Rectal smooth muscle tissue (tissue), 1 donor: ENCODE data around the gene BSN.

ENCODE experiments used
- H3K27ac ChIP-seq: one replicate; pipeline ENCODE4 v1.7.0; 2013; ENCODE audit warnings: low read depth, low read length, inconsistent platforms
- H3K27me3 ChIP-seq: one replicate; pipeline ENCODE4 v1.7.0; 2013; ENCODE audit warnings: low read length; ENCODE audit not compliant: control insufficient read depth, insufficient read depth
- H3K36me3 ChIP-seq: one replicate; pipeline ENCODE4 v1.7.0; 2013; ENCODE audit warnings: low read length; ENCODE audit not compliant: control insufficient read depth, insufficient read depth
- H3K4me1 ChIP-seq: one replicate; pipeline ENCODE4 v1.7.0; 2013; ENCODE audit warnings: low read length; ENCODE audit not compliant: control insufficient read depth, insufficient read depth
- H3K4me3 ChIP-seq: one replicate; pipeline ENCODE4 v1.7.0; 2013; ENCODE audit warnings: low read length
- H3K9ac ChIP-seq: one replicate; pipeline ENCODE4 v1.7.0; 2013; ENCODE audit warnings: low read length

Gene BSN

DNA sequence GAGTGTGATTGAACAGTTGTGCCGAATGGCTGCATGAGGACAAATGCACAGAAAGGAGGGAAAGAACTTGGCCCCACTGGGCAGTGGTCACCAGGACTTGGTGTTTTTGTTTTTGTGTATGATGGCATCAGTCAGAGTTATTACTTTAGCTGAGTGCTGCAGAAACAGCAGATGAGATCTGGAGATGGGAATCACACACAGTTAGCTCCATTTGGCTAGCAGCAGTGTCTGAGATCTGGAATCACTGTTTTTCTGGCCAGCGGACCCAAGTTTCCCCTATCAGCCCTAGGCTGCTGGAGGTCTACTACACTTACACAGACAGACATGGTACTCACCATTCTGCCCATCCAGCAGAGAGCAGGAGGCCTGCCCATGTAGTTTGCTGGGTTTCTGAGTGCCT, 74.0 kb downstream of the BSN start:
- H3K9ac ChIP-seq, result no peak overlapping the region
- no peaks in the 10 kb centered on the region for H3K4me1 ChIP-seq
- H3K4me3 ChIP-seq, result no peak overlapping the region
- no peaks in the 10 kb centered on the region for H3K27me3 ChIP-seq
- no peaks in the 10 kb centered on the region for H3K36me3 ChIP-seq
- H3K27ac ChIP-seq, result no peak overlapping the region

DNA sequence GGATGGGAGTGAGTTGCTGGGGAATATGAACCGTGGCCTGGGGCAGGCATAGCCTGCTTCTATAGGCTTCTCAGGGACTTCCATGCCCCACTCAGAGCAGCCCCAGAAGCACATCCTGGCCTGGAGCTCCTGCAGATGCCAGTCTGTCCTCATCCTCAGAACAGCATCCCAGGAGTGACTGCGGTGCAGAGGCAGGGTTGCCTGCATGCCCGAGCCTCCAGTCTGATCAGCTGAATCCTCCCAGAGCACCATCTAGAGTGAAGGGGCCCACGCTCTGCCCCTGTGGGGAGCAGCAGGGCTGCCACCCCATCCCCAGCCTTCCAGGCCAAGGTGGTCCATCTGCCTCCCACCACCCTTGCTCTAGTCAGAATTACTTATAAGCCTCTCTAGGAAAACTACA, 75.2 kb downstream of the BSN start:
- Histone ChIP-seq H3K27ac (no peak overlapping the region), H3K36me3 (no peaks in the 10 kb centered on the region), H3K4me3 (no peak overlapping the region), H3K4me1 (no peaks in the 10 kb centered on the region), H3K27me3 (no peaks in the 10 kb centered on the region), H3K9ac (no peak overlapping the region)

DNA sequence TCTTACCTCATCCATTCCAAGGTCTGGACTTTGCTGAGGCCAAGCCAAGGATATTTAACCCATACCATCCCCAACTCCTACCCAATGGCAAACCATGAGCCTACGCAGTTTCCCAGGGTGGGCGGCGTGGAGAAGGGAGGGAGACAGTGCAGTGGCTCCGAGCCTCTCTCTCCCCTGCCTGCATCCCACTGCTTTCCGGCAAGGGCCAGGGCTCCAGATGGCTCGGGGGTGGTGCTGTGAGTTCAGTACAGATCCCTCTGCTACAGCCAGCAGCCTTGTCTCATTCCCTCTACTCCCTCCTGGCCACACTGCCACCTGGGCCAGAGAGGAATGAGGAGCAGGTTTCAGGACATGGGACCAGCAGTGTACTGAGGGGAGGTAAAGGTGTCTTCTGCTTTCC, 75.6 kb downstream of the BSN start:
- no peak overlapping the region for H3K9ac ChIP-seq
- no peaks in the 10 kb centered on the region for H3K36me3 ChIP-seq
- no peaks in the 10 kb centered on the region for H3K27me3 ChIP-seq
- H3K4me1 ChIP-seq, result no peaks in the 10 kb centered on the region
- H3K4me3 ChIP-seq, result no peak overlapping the region
- no peak overlapping the region for H3K27ac ChIP-seq

DNA sequence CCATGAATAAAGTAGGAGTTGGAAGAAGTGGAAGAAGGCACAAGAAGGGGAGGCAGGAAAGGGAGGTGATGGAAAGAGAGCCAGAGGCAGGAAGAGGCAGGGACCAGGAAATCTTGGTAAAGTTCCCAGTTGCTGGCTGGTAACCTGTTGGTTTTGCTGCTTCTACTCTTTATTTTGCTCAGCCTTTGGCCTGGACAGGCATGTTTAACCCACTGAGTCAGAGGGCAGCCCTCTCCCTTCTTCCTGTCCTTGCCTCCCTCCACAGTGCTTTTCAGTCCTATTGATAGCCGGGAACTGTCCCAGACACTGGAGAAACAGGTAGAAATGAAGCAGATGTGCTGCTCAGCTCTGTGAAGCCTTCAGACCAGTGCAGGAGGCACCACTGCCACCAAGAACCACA, 76.5 kb downstream of the BSN start:
- Histone ChIP-seq H3K27me3 (no peaks in the 10 kb centered on the region), H3K27ac (no peak overlapping the region), H3K4me1 (no peaks in the 10 kb centered on the region), H3K4me3 (no peak overlapping the region), H3K9ac (no peak overlapping the region), H3K36me3 (no peaks in the 10 kb centered on the region)

DNA sequence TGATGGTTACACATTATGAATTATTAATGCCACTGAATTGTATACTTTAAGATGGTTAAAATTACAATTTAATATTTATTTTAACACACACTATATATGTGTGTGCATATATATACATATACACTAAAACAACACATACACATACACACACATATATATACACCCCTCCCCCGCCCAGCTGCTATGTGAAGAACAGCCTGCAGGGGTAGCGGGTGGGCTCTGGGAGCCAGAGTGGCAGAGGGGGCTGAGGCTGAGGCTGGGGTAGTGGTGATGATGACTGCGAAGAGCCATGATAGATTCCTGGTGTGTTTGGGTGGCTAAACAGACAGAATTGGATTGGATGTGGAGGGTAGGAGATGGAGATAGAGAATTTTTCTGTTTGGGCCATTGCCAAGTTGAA, 80.5 kb downstream of the BSN start:
- Histone ChIP-seq H3K9ac (no peak overlapping the region), H3K4me3 (no peak overlapping the region), H3K4me1 (no peaks in the 10 kb centered on the region), H3K27ac (no peak overlapping the region), H3K27me3 (no peaks in the 10 kb centered on the region), H3K36me3 (no peaks in the 10 kb centered on the region)

DNA sequence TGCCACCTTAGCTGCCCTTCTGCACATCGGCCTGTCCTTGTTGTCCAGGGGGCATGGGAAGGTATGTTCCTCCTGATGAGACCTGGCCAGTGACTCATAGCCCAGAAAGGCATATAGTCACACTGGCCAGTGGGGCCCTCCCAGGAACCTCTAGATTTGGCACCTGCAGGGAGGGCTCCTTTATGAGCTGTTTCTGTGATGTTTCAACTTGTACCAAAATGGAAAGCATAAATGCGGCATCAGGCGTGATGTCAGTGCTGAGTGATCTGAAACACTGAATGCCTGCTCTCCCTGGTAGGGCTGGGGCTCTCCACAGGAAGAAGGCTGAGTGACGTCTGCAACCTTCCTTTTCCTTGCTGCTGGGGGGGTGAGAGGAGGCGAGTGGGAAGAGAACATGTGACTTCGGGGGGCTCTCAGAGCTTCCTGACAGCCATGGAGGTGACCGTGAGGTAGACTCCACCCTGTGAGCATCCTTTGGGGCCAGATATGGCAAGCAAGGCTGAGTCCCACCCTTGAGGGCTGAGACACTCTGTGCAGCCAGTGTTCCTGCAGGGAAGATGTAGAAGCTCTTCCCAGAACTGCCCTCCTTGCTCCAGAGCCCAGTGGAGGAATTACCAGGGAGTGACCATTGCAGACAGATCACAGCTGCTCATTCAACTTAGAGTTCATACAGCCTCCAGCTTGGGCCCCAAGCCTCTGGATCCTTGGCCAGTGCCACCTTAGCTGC, 82.8 kb downstream of the BSN start:
- Histone ChIP-seq H3K36me3 (no peaks in the 10 kb centered on the region), H3K4me1 (no peaks in the 10 kb centered on the region), H3K9ac (no peak overlapping the region), H3K27me3 (no peaks in the 10 kb centered on the region), H3K27ac (no peak overlapping the region), H3K4me3 (no peak overlapping the region)

DNA sequence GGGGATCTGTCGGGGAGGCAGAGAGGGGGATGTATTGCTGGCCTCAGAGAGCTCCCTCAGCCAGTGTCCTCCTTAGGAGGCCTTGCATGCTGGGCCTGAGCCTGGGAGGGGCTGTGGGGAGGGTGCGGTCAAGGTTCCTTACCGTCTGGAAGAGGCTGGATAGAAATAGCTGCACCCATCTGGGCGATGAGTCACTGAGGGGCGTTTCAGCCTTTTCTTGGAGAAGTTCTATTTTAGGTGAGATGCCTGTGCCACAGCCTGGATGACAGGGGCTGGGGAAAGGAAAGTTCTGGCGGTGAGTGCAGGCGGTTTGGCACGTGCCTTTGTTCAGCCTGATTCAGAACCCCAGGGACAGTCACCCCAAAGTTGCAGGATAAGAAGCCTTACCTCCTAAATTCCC, 84.2 kb downstream of the BSN start:
- no peaks in the 10 kb centered on the region for H3K27me3 ChIP-seq
- no peak overlapping the region for H3K9ac ChIP-seq
- no peaks in the 10 kb centered on the region for H3K4me1 ChIP-seq
- H3K36me3 ChIP-seq, result no peaks in the 10 kb centered on the region
- H3K4me3 ChIP-seq, result no peak overlapping the region
- no peak overlapping the region for H3K27ac ChIP-seq

DNA sequence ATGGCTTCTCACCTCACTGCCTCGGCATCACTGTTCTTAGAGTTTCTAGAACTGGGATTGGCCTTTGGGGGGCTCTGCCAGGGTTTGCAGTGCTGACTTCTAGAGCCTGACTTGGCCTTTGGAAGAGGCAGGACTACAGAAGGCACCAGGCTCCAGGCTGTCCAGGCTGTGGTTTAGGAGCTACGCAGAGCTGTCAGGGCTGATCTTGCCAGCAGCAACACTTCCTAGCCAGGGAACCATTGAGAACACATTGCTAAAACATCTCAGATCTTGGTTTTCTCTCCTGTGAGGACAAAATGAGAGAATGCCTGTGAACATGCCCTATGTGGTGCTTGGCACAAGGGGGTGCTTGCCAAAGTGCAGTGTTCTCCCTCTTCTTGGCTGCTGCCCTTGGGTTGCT, 85.3 kb downstream of the BSN start:
- no peak overlapping the region for H3K4me3 ChIP-seq
- H3K27ac ChIP-seq, result no peak overlapping the region
- H3K27me3 ChIP-seq, result no peaks in the 10 kb centered on the region
- H3K4me1 ChIP-seq, result no peaks in the 10 kb centered on the region
- no peak overlapping the region for H3K9ac ChIP-seq
- no peaks in the 10 kb centered on the region for H3K36me3 ChIP-seq

DNA sequence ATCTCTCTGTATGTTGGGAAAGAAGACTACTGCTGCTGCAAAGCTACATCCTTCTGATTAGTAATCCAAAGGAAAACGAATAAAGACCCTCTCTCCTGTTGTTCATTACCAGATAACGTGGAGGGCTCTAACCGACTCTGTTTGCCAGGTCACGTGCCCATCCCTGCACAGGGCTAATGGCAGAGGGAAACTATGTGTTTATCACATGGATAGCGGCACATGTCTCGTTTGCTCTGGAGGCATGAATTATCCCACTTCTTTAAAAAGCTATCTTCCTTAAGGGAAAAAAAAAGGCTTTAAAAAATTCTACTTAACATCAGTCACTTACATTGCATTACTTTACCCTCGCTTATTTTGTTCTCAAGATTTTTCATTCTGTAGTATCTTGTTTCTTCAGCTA, 87.0 kb downstream of the BSN start:
- Histone ChIP-seq H3K36me3 (no peaks in the 10 kb centered on the region), H3K4me3 (no peak overlapping the region), H3K9ac (no peak overlapping the region), H3K27me3 (no peaks in the 10 kb centered on the region), H3K4me1 (no peaks in the 10 kb centered on the region), H3K27ac (no peak overlapping the region)

DNA sequence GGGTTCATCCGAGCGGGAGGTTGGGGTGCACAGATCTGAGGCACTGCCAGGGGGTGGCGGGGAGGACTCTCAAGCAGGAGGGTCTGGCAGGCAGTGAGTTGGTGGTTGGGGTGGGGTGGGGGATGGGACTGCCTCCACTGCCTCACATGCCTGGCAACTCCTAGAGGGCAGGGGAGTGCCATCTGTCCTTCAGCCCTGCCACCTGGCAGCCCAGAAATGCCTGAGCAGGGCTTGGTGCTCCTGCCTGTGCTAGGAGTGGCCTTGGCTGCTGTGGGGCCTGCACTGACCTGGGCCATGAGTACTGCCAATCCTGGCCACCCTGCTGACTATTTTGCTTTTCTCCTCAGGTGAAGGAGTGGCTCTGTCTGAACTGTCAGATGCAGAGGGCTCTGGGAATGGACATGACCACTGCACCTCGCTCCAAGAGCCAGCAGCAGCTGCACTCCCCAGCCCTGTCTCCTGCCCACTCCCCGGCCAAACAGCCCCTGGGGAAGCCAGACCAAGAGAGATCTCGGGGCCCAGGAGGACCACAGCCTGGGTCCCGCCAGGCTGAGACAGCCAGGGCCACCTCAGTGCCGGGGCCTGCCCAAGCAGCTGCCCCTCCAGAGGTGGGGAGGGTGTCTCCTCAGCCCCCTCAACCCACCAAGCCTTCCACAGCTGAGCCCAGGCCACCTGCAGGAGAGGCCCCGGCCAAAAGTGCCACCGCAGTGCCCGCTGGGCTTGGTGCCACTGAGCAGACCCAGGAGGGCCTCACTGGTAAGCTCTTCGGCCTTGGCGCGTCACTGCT, 87.8 kb downstream of the BSN start:
- Histone ChIP-seq H3K27ac (no peak overlapping the region), H3K36me3 (no peaks in the 10 kb centered on the region), H3K9ac (no peak overlapping the region)

DNA sequence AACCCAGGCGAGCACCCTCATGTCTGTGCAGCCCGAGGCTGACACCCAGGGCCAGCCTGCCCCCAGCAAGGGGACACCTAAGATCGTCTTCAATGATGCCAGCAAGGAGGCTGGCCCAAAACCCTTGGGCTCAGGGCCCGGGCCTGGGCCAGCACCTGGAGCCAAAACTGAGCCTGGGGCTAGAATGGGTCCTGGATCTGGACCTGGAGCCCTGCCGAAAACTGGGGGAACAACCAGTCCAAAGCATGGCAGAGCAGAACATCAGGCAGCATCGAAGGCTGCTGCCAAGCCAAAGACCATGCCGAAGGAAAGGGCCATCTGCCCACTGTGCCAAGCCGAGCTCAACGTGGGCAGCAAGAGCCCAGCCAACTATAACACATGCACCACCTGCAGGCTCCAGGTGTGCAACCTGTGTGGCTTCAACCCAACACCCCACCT, 88.5 kb downstream of the BSN start:
- H3K9ac ChIP-seq, result no peak overlapping the region

More for the DNA sequence above, 87.8 kb downstream of the BSN start:
- H3K4me3 ChIP-seq, result no peak overlapping the region
- no peaks in the 10 kb centered on the region for H3K4me1 ChIP-seq
- H3K27me3 ChIP-seq, result no peaks in the 10 kb centered on the region

DNA sequence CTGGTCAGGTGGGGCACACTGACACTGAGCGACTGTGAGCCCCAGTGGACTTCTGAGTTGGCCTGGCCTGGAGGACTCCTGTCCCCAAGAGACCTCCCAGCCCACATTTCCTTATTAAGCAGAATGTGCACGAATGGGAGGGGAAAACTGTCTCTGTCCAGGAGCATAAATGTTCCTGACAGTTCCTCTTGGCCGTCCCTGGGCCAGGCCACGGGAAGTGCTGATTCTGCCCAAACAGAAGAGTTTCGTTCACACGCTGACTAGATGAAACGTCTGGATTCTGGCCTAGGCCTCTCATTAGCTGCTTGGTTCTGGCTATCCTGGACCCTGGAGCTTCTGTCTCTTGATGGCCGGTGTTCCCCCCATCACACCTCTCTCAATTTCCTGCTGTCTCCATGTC, 90.4 kb downstream of the BSN start:
- Histone ChIP-seq H3K27ac (no peak overlapping the region), H3K36me3 (no peaks in the 10 kb centered on the region), H3K4me3 (no peak overlapping the region), H3K9ac (no peak overlapping the region), H3K4me1 (no peaks in the 10 kb centered on the region), H3K27me3 (no peaks in the 10 kb centered on the region)

More for the DNA sequence above, 88.5 kb downstream of the BSN start:
- no peaks in the 10 kb centered on the region for H3K4me1 ChIP-seq
- no peaks in the 10 kb centered on the region for H3K27me3 ChIP-seq
- H3K27ac ChIP-seq, result no peak overlapping the region
- no peak overlapping the region for H3K4me3 ChIP-seq
- H3K36me3 ChIP-seq, result no peaks in the 10 kb centered on the region

DNA sequence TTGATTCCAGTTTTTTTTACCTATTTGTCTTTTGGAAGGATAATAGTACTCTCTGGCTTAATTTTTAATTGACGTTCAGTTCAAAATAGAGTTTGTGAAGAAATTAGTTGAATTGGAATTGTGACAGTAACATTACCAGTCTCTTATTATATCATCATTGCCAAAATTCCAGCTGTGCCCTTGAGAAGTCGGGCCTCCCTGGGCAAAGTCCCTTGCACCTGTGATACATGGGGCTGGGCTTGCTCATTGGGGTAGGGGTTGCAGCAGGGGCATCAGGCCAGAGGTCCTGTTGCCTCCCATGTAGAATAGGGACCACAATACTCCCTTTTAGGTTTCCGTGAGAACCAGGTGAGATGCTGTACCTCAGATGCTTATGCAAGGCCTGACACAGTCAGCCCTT, 92.0 kb downstream of the BSN start:
- no peaks in the 10 kb centered on the region for H3K36me3 ChIP-seq
- H3K9ac ChIP-seq, result no peak overlapping the region
- H3K4me1 ChIP-seq, result no peaks in the 10 kb centered on the region
- no peaks in the 10 kb centered on the region for H3K27me3 ChIP-seq
- H3K4me3 ChIP-seq, result no peak overlapping the region
- H3K27ac ChIP-seq, result no peak overlapping the region
